IMR-90 (cell line): Measurements from ENCODE around the gene CAPN7. TPM values are rescaled to one million over a fixed set of nuclear protein-coding genes. Genes with fewer than 3 reads are reported as not detected.

ENCODE experiments used
- ATAC-seq: fragments of 200-7000 bp; cut with Tn5 transposase; 2 replicates; pipeline ENCODE4 v1.9.1; 2020; ENCODE audit warnings: low read depth, mild to moderate bottlenecking, moderate library complexity
- BruUV-seq: library from RNA; stranded (reverse); fragments of 400-500 nt; replicated peaks from 2 replicates; lab custom pipeline; 2021; lab: Mats Ljungman, UMichigan
- CTCF ChIA-PET: fragments of 300-600 bp; formaldehyde crosslinking; extraction: SDS; loops from one replicate; lab custom pipeline; 2021; ENCODE audit warnings: antibody characterized with exemption; lab: Yijun Ruan, JAX
- POLR2A ChIA-PET: fragments of 300-600 bp; sonication (Branson Sonifier 250); formaldehyde crosslinking; loops from one replicate; lab custom pipeline; 2022; ENCODE audit warnings: antibody characterized with exemption; ENCODE audit not compliant: unreplicated experiment; lab: Charles Lee
- DNase-seq: peaks from one replicate; pipeline ENCODE4 v3.0.0; 2013
- H2AFZ ChIP-seq: replicated peaks from 2 replicates; pipeline ENCODE3; 2013; ENCODE audit warnings: low read length, mild to moderate bottlenecking; ENCODE audit not compliant: poor library complexity
- H2AK5ac ChIP-seq: 2 replicates; pipeline ENCODE4 v1.6.1; 2013; ENCODE audit warnings: low read depth, low read length, inconsistent platforms
- H2AK9ac ChIP-seq: replicated peaks from 2 replicates; pipeline ENCODE3; 2013; ENCODE audit warnings: mild to moderate bottlenecking, low read depth, low read length, moderate library complexity; ENCODE audit not compliant: poor library complexity
- H2BK120ac ChIP-seq: 2 replicates; pipeline ENCODE4 v1.6.1; 2013; ENCODE audit warnings: low read depth, low read length, inconsistent platforms
- H2BK15ac ChIP-seq: 3 replicates; pipeline ENCODE4 v1.6.1; 2013; ENCODE audit warnings: low read depth, low read length, inconsistent platforms
- H2BK20ac ChIP-seq: 2 replicates; pipeline ENCODE4 v1.6.1; 2013; ENCODE audit warnings: low read depth, mild to moderate bottlenecking, inconsistent platforms, low read length, moderate library complexity
- H2BK5ac ChIP-seq: 2 replicates; pipeline ENCODE4 v1.6.1; 2013; ENCODE audit warnings: mild to moderate bottlenecking, low read depth, low read length, inconsistent platforms; ENCODE audit not compliant: poor library complexity, severe bottlenecking
- H3K14ac ChIP-seq: replicated peaks from 2 replicates; pipeline ENCODE4 v1.6.1; 2013; ENCODE audit warnings: low read depth, low read length, inconsistent platforms
- H3K18ac ChIP-seq: 2 replicates; pipeline ENCODE4 v1.6.1; 2013; ENCODE audit warnings: low read depth, low read length, control low read depth
- H3K23ac ChIP-seq: 2 replicates; pipeline ENCODE4 v1.6.1; 2013; ENCODE audit warnings: low read depth, low read length, inconsistent platforms
- H3K27ac ChIP-seq: 2 replicates; pipeline ENCODE4 v1.5.1; 2013; ENCODE audit warnings: mild to moderate bottlenecking, control low read depth, low read length; ENCODE audit not compliant: insufficient read depth
- H3K27me3 ChIP-seq: 2 replicates; pipeline ENCODE4 v1.6.1; 2013; ENCODE audit warnings: low read length; ENCODE audit not compliant: control insufficient read depth, insufficient read depth
- H3K36me3 ChIP-seq: 2 replicates; pipeline ENCODE4 v1.6.1; 2013; ENCODE audit warnings: low read length, mixed read lengths; ENCODE audit not compliant: control insufficient read depth, insufficient read depth
- H3K4ac ChIP-seq: 2 replicates; pipeline ENCODE4 v1.6.1; 2013; ENCODE audit warnings: low read depth, low read length, inconsistent platforms
- H3K4me1 ChIP-seq: 2 replicates; pipeline ENCODE4 v1.6.1; 2013; ENCODE audit warnings: low read length, mixed read lengths; ENCODE audit not compliant: control insufficient read depth, insufficient read depth
- H3K4me2 ChIP-seq: 2 replicates; pipeline ENCODE4 v1.6.1; 2013; ENCODE audit warnings: low read depth, mild to moderate bottlenecking, control low read depth, low read length, moderate library complexity
- H3K4me3 ChIP-seq: 2 replicates; pipeline ENCODE4 v1.5.1; 2013; ENCODE audit warnings: low read depth, mild to moderate bottlenecking, control low read depth, low read length, moderate library complexity; ENCODE audit not compliant: insufficient read depth
- H3K56ac ChIP-seq: 2 replicates; pipeline ENCODE4 v1.6.1; 2013; ENCODE audit warnings: low read length, inconsistent platforms; ENCODE audit not compliant: insufficient read depth; ENCODE audit errors: extremely low read depth
- H3K79me1 ChIP-seq, 2 experiments: 2 replicates each; pipeline ENCODE4 v1.6.1; 2013; ENCODE audit warnings: low read length in 2 of 2, inconsistent platforms in 1 of 2, low read depth in 1 of 2
- H3K9ac ChIP-seq: 2 replicates; pipeline ENCODE4 v1.6.1; 2013; ENCODE audit warnings: low read depth, low read length, control low read depth
- H3K9me1 ChIP-seq: 2 replicates; pipeline ENCODE4 v1.6.1; 2013; ENCODE audit warnings: low read length, inconsistent platforms; ENCODE audit not compliant: insufficient read depth
- H3K9me3 ChIP-seq: 2 replicates; pipeline ENCODE4 v1.6.1; 2013; ENCODE audit warnings: low read length; ENCODE audit not compliant: control insufficient read depth, insufficient read depth
- H4K20me1 ChIP-seq: 2 replicates; pipeline ENCODE4 v1.6.1; 2013; ENCODE audit warnings: low read length, inconsistent platforms; ENCODE audit not compliant: insufficient read depth
- H4K5ac ChIP-seq: 2 replicates; pipeline ENCODE4 v1.6.1; 2013; ENCODE audit warnings: mild to moderate bottlenecking, low read depth, low read length, control low read depth
- H4K8ac ChIP-seq, 2 experiments: 2 replicates each; pipeline ENCODE4 v1.6.1; 2013; ENCODE audit warnings: low read depth in 2 of 2, low read length in 2 of 2, control low read depth in 1 of 2, inconsistent platforms in 1 of 2
- H4K91ac ChIP-seq: 2 replicates; pipeline ENCODE4 v1.6.1; 2013; ENCODE audit warnings: low read depth, low read length, inconsistent platforms; ENCODE audit not compliant: insufficient read depth
- BHLHE40 ChIP-seq: fragments of 150-350 bp; IDR thresholded peaks from 2 replicates; pipeline ENCODE4 v1.6.1; 2016; ENCODE audit warnings: mild to moderate bottlenecking, low read depth, low read length
- MAZ ChIP-seq: IDR thresholded peaks from 2 replicates; pipeline ENCODE4 v1.6.1; 2012; ENCODE audit warnings: low read depth, mild to moderate bottlenecking, low read length, improper control_type of control experiment, moderate library complexity, borderline replicate concordance
- MXI1 ChIP-seq: IDR thresholded peaks from 2 replicates; pipeline ENCODE4 v1.6.1; 2012; ENCODE audit warnings: low read depth, mild to moderate bottlenecking, low read length, moderate library complexity, borderline replicate concordance
- POLR2A ChIP-seq: IDR thresholded peaks from 2 replicates; pipeline ENCODE4 v1.6.1; 2012; ENCODE audit warnings: mild to moderate bottlenecking, low read depth, low read length
- RAD21 ChIP-seq: IDR thresholded peaks from 2 replicates; pipeline ENCODE4 v1.6.1; 2012; ENCODE audit warnings: low read length, improper control_type of control experiment
- RCOR1 ChIP-seq: IDR thresholded peaks from 2 replicates; pipeline ENCODE4 v1.6.1; 2012; ENCODE audit warnings: mild to moderate bottlenecking, low read length, improper control_type of control experiment; ENCODE audit not compliant: insufficient replicate concordance
- RFX5 ChIP-seq: IDR thresholded peaks from 2 replicates; pipeline ENCODE4 v1.8.0; 2012; ENCODE audit warnings: low read depth, mild to moderate bottlenecking, low read length, moderate library complexity
- WGBS, 2 experiments: methylation state at CpG; one replicate each; pipeline versions ENCODE4 v1.1.5 to v1.1.7; 2013; ENCODE audit warnings: missing lambda C conversion rate in 2 of 2; ENCODE audit not compliant: insufficient read length in 1 of 2; ENCODE audit errors: extremely low coverage in 2 of 2; 5-methylcytosine and 5-hydroxymethylcytosine counted together
- dilution Hi-C: fragments of 300-500 bp; cut with HindIII; formaldehyde crosslinking; loops from one replicate; pipeline ENCODE4 v1.14.3; 2018; ENCODE audit warnings: low sequenced_read_pairs; ENCODE audit not compliant: unreplicated experiment
- in situ Hi-C: fragments of 300-500 bp; cut with MboI; formaldehyde crosslinking; loops from 3 replicates; pipeline ENCODE4 v1.14.3; 2019; ENCODE audit warnings: low sequenced_read_pairs, inconsistent platforms, mixed read lengths
- intact Hi-C: fragments of 100-400 bp; cut with micrococcal nuclease; formaldehyde crosslinking; loops from 2 replicates; pipeline ENCODE4 v1.10.0; 2022
- polyA plus RNA-seq, 3 experiments: library from polyadenylated mRNA; depleted of rRNA; stranded (reverse); fragments of >200 nt; gene quantifications; 2 replicates each; pipeline ENCODE4 v1.2.3, GENCODE V29; 2012; ENCODE audit warnings: low replicate concordance in 1 of 3
- total RNA-seq: library from RNA; depleted of rRNA; stranded (reverse); fragments of >200 nt; gene quantifications from 2 replicates; pipeline ENCODE4 v1.2.3, GENCODE V29; 2012
- TF ChIP-seq, protein P1 (sequence below): conservative IDR thresholded peaks from 2 replicates; pipeline ENCODE4 v1.5.1; 2012; ENCODE audit warnings: mild to moderate bottlenecking, low read depth, low read length, improper control_type of control experiment

CAPN7 gene
- total and polyA plus RNA-seq, 2 of the 4 experiments (the other 2 are of a cell fraction): 14.5 to 21.3 TPM

DNA sequence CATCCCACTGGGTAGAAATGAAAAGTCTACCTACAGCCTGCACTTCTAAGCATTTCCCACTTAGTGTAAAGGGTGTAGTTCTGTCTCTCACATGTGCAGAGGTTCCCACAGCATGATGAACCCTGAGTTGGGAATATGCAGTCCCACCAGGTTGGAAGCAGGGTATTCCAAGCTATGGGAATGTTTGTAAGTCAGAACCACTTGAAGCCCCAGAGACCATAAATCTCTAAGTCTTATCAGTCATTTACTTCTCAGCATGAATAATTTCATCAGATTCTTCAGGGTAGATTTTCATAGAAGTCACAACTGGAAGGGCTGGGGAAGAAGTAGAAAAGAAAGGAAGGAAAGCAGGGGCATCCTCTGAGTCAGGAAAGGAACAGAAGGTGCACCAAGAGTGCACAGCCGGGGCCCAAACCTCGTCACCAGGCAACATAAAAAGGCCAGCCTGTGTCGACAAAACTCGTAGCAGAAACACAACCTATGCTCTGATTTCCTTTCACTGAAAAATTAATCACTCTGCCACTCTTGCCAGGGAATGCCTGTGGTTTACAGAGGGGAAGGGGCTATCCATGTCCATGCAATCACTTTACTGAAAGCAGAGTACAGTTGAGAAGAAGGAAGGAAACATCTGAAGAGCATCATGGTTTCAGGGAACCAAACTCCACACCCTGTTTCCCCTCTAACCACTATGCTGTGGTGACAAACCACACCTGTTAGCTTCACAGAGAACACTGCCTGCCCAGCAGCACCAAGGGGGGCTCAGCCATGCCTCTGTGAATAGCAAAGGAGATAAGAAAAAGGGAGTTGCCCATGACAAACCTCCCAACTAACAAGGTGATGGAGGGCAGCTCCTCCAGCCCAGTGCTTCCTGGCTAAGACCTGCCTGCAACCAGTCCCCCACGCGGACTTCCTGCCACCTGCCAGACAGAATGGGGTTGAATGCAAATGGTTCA, 85.8 kb downstream of the CAPN7 start (continued):
- TF ChIP-seq MXI1: no peak

DNA sequence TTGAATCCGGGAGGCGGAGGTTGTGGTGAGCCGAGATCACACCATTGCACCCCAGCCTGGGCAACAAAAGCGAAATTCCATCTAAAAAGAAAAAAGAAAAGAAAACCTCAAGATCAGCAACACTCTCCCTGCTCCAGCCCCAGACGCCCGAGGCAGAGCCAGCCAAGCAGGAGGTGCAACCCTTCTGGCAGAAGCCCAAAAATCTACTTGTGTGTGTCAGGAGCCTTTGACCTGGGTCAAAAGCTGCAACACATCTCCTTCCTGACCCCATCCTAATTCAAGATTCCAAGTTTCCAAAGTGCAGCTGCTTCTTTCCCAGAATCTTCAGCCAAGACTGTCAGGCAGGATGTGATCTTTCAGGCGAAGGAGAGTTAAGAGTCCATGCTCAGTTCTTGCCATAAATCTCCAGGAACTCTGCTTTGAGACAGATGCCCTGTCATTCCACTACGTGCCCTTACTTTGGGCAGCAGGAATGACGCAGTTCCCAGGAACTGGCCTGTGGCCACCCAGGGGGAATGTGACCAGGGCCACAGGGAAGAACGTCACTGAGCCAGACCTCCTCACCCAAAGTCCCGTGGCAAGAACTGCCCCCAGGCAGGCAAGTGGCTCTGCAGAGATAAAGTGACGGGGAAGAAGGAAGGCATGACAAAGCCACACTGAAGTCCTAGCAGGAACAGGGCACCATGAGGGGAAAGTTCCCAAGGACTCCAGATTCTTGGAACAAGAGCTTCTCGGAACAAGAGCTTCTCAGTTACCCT, 86.9 kb downstream of the CAPN7 start:
- Histone ChIP-seq H2AFZ (no peak overlapping the region), H3K27me3 (no peaks in the 10 kb centered on the region), H3K36me3 (no peaks in the 10 kb centered on the region), H3K4me2 (no peak overlapping the region), H3K9me1 (no peaks in the 10 kb centered on the region), H3K4me3 (no peak overlapping the region), H3K56ac (no peak overlapping the region), H2BK120ac (no peak overlapping the region), H3K18ac (no peak overlapping the region), H2BK15ac (no peak overlapping the region), H3K9ac (no peak overlapping the region), H3K79me1 (0 out of 4 replicates have a peak, but pooled peaks cover 0 to 2% of the 10 kb centered on the region in 2 experiments), H3K23ac (no peak overlapping the region), H3K4me1 (peaks cover 3% of the 10 kb centered on the region; the same call in 1 of the 2 replicates), H4K8ac (no peak overlapping the region), H2AK9ac (no peak overlapping the region), H3K9me3 (no peaks in the 10 kb centered on the region), H2AK5ac (no peak overlapping the region), H4K91ac (no peak overlapping the region), H2BK5ac (no peak overlapping the region), H2BK20ac (no peak overlapping the region), H4K5ac (no peak overlapping the region), H3K14ac (no peak overlapping the region), H4K20me1 (no peaks in the 10 kb centered on the region), H3K4ac (no peak overlapping the region), H3K27ac (no peak overlapping the region)
- no TSS peak for BruUV-seq
- TF ChIP-seq BHLHE40 (no peak), RAD21 (no peak), POLR2A (no peak), RFX5 (no peak), MAZ (no peak), MXI1 (no peak), RCOR1 (no peak)
- TF ChIP-seq, protein P1, sequence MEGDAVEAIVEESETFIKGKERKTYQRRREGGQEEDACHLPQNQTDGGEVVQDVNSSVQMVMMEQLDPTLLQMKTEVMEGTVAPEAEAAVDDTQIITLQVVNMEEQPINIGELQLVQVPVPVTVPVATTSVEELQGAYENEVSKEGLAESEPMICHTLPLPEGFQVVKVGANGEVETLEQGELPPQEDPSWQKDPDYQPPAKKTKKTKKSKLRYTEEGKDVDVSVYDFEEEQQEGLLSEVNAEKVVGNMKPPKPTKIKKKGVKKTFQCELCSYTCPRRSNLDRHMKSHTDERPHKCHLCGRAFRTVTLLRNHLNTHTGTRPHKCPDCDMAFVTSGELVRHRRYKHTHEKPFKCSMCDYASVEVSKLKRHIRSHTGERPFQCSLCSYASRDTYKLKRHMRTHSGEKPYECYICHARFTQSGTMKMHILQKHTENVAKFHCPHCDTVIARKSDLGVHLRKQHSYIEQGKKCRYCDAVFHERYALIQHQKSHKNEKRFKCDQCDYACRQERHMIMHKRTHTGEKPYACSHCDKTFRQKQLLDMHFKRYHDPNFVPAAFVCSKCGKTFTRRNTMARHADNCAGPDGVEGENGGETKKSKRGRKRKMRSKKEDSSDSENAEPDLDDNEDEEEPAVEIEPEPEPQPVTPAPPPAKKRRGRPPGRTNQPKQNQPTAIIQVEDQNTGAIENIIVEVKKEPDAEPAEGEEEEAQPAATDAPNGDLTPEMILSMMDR: no peak
- ATAC-seq (no peak; the same call in 1 of the 2 replicates), DNase-seq (peak; percentile 44)
- in situ Hi-C loops (no loop called here), dilution Hi-C loops (no loop called here), intact Hi-C loops (no loop called here)
- POLR2A ChIA-PET: no interaction called here
- WGBS, 2 experiments: 60% methylated on average over 1 of the region's 13 CpGs; no CpG with 5 or more reads in 1 of the 2 experiments
- CTCF ChIA-PET: no interaction called here
